ENCODE results near the gene MKX.

The MKX gene

GRCh38 chr10:27745732-27746396, at the start of gene MKX:
Gene MKX (minus strand): TSS chr10:27745819. CDS start chr10:27743415, 2,404 bp downstream.
- peak; percentile 9 for DNase-seq

GRCh38 chr10:27794157-27794556, 48.5 kb upstream of the MKX start:
- no peak for DNase-seq

- DNase-seq: no peak
These were observed 46.6 kb upstream of the MKX start for GRCh38 chr10:27792216-27792615.

- DNase-seq: no peak
These were observed 38.7 kb upstream of the MKX start for GRCh38 chr10:27784272-27784671.

- no peak for DNase-seq
These were observed 38.0 kb upstream of the MKX start for GRCh38 chr10:27783660-27784059.

- DNase-seq: no peak
These were observed 33.9 kb upstream of the MKX start for GRCh38 chr10:27779462-27780015.

GRCh38 chr10:27774831-27775230, 29.2 kb upstream of the MKX start:
- DNase-seq: no peak

- DNase-seq: no peak
These were observed 25.6 kb upstream of the MKX start for GRCh38 chr10:27771231-27771630.

GRCh38 chr10:27770181-27770580, 24.6 kb upstream of the MKX start:
- DNase-seq: no peak

- no peak for DNase-seq
These were observed 15.2 kb upstream of the MKX start for GRCh38 chr10:27760867-27761266.

GRCh38 chr10:27759483-27760272, 14.1 kb upstream of the MKX start:
- DNase-seq: no peak

GRCh38 chr10:27752673-27753237, 7.1 kb upstream of the MKX start:
- no peak for DNase-seq

- peak; percentile 26 for DNase-seq
These were observed 3.0 kb upstream of the MKX start for GRCh38 chr10:27748601-27749000.

GRCh38 chr10:27747096-27747451, 1.5 kb upstream of the MKX start:
- DNase-seq: no peak

GRCh38 chr10:27746397-27747095, 927 bp upstream of the MKX start:
- no peak for DNase-seq

- DNase-seq: peak; percentile 5
These were observed 552 bp downstream of the MKX start for GRCh38 chr10:27744802-27745731.

GRCh38 chr10:27743877-27744801, 1.5 kb downstream of the MKX start:
- no peak for DNase-seq

- DNase-seq: peak; percentile 9
These were observed 2.4 kb downstream of the MKX start for GRCh38 chr10:27743012-27743876.

- DNase-seq: peak; percentile 8
These were observed 3.2 kb downstream of the MKX start for GRCh38 chr10:27742195-27743011.
